HG03159 (cell line): ENCODE data around the gene PLD1.

Experiments used
- ATAC-seq: cut with Tn5 transposase; IDR thresholded peaks from one replicate; pipeline ENCODE4 v1.9.1; 2021; ENCODE audit warnings: mild to moderate bottlenecking, moderate library complexity; ENCODE audit not compliant: unreplicated experiment

The PLD1 gene

DNA sequence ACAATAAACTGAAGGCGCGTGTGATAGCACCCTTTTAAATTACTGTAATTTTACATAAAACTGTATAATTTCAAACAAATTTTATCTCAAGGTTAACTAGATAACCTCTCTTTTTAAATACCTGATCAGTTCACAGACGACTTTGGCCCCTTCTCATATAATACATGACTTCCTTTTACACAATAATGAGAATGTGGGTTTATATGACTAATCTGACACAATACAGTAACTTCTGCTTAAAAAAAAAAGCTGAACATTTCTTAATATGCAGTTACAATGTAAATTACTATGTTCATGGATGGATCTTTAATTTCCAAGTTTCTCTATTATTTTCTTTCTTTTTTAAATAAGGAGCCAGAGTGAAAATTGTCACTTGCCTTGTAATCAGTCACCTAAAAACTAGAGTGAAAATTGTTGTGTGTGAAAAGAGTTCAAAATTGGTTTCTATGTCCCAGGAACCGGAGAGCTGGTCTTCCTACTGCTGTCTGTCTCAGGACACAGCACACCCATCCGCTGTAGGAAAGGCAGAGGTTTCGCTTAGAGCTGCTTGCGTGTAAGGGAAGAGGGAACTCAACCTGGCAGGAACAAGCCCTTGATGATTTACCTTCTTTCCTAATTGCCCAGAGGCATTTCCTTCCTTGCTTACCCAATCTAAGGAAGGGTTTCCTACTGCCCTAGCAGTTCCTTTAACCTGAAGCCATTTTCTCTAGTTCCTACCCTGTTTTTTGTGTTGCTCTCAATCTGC is 33.3 kb downstream of the PLD1 start:
- no peak for ATAC-seq

DNA sequence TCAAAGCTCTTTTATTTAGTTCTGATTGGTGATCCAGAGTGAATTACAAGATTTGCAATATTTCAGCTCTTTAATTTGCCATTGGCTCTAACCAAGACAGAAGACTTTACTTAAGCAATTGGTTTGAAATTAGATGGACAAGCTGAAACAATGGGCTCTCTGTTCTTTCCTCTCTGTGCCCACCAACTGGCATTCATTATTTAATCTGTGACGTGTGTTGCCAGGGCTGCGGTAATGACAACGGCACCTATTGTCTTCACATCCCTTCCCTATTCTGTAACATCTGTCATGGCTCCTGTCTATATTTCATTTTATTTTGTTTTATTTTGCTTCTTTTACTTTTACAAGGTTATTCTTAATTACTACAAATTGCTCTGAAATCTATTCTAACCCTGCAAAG is 33.9 kb downstream of the PLD1 start:
- no peak for ATAC-seq

DNA sequence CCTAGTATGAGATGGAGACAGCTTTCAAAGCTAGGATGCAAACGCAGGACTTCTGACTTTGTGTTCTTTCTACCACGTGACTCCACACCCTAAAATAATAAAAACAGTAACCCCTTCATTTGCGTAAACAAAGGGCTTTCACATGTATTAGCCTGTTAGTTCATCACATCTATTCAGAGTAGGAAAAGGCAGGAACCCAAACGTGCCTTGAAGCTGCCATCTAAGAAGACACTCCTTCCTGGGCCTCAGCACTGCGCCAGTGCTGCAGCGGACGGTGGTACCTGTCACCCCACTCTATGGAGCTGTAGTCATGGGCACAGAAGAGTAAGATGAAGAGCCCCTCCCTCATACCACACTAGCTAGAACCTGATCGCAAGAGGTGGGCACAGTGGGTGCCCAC is 34.3 kb downstream of the PLD1 start:
- ATAC-seq, result no peak

DNA sequence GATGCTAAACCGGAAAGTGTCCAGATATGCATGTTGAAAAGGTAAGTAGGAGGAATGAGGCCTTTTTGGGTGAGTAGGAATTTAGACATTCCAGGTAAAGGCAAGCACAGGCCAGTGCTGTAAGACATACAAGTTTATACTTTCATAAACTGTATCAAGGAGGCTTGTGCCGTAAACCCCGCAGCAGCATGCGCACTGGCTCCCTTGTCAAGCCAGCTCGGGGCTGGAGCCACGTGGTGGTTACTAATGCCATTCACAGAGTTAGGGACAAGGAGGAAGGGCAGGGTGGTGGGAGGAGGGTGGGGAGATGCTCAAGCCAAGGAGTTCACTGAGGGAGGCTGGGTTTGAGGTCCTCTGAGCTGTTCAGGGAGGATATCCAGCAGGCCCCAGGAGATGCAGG is 35.8 kb downstream of the PLD1 start:
- ATAC-seq, result no peak

DNA sequence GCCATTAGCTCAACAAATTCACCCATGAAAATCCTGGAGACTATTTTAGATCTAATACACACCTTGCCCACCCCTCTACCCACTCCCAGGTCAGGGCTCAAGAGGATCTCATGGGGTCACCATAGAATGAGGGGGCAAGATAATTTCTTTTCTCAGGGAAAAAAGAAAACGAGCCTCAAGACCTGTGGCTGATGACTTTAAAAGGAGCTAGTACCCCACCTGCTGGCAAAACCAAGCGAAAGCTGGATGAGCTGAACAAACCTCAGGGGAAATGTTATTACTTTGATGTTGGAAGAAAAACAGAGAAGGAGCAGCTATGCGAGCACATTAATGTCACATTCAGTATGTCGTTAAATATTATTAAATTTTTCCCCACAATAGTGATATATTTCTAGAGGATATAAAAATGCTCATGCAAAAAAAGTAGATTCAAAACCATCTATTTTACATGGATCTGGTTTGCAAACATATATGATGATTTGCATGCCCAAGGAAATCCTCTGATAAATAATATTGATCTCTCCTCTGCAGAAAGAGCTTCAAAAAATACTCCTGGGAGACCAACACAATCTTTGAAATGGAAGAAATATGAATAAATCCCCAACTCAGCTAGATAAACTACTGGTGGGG is 37.7 kb downstream of the PLD1 start:
- ATAC-seq, result no peak

DNA sequence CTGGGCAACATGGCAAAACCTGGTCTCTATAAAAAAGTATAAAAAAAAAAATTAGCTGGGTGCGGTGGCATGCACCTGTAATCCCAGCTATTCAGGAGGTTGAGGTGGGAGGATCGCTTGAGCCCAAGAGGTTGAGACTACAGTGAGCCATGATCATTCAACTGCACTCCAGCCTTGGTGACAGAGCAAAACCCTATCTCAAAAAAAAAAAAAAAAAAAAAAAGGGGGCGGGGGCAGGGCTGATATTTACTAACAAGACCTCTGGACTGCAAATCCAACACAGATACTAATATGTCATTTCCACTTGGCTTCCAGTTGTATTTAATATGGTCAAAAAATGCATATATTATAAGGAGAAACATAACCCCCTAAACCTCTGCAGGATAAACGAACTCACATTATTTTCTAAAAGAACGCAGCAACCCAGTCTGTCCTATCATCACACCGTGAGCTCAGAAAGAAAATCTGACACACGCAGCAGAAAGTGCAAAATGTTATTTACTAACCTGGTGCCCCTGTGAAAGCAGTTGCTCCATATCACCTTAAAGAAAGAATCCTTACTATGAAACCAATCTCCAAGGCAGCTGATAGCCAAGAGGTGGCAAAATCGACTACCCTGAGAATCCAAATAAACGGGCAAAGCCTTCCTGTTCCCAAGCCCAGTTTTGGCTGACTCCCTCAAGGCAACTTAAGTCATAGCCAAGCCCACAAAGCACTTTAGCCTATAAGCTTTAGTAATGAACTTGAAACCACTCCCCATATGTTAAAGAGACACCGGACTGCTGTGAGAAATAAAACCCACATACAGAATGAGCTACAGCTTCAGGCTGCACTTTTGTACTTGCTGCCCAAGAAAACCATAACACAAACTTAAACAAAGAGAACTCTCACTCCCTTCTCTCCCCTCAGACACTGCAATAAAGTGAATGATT is 39.3 kb downstream of the PLD1 start:
- ATAC-seq, result no peak

DNA sequence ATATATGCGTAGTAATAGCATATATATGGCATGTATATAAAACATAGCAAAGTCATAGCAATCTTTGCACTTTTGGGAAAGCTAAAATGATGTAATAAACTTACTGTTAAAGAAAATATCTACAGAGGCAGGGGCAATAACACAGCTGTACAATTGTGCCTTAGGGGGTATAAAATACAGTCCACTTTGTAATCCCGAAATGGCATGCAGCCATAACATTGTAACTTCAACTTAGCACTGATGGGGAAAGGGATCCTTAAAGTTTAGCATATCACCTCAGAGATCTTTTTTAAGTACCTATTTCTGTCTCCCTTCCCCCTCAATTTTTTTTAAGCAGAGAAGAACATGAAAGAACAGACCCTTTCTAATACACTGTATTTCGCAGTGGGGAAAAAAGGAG is 40.8 kb downstream of the PLD1 start:
- ATAC-seq, result no peak

DNA sequence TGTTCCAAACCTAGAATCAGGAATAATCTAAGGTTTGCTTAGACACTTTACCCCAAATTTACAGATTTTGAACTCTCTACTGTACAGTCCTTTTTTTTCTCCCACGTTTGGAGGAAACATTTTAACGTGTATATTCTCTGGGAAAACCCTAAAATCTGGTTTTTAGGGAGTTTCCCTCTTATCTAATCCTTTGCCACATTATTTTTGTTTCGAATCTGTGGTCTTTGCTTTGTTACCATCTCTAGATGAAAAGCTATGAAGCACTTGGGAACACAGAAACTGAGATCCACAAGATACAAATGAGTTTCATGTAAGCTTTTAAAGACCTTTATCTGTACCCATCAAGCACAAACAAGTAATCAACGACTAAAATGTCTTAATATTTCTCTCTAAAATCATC is 41.3 kb downstream of the PLD1 start:
- ATAC-seq, result no peak

DNA sequence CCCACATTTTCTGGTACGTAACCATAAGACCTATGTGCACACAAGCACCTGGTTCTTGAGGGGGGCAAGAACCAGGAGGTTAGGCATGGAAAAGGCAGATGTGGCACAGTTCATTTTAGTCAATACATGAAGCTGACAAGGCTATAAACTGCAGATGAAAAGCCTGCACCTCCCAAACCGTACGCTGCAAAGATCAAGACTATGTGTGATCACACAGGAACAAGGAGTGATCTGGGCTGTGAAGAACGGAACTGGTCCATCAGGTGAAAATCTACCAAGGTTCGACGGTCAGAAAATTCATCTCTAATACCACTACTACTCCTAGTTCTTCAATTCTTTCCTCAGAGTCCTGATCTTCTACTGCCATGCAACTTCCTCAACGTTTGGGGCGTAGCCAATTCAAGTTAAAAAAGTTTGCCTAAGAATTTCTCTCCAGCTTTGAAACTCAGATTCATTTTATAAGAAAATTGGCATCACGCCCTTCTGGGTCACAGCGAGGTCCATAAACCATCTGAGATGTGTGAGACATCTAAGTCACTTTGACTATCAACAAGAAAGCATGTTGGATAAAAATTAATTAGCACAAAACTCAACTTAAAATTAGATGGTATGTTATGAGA is 41.9 kb downstream of the PLD1 start:
- ATAC-seq, result no peak

DNA sequence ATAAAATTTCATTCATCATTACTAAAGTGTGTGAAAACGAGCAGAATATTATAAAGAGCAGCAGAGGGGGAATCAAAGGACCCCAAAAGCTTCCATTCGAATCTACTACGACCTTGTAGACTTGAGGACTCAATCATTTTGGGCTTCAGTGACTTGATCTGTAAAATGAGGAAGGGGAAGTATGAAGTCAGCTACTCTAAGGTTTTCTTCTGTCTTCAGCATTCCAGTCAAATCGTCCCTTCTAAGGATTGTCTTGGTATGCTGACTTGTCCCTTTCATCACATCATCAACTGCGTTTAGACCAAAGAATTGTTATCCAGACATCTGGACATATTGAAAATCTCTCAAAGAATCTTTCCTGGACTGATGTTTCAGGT is 44.8 kb downstream of the PLD1 start:
- no peak for ATAC-seq

DNA sequence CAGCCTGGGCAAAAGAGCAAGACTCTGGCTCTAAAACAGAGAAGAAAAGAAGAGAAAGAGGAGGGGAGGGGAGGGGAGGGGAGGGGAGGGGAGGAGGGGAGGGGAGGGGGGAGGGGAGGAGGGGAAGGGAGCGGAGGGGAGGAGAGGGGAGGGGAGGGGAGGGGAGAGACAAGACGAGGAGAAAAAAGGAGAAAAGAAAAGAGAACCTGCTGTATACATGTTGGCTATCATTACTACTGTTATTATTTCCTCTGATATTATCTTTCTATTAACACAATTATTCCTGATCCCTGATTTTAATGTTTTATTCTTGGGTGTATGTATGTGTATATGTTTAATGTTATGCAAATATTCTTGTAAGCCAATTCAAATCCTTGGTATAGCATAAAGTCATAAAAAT is 46.9 kb downstream of the PLD1 start:
- ATAC-seq, result no peak

DNA sequence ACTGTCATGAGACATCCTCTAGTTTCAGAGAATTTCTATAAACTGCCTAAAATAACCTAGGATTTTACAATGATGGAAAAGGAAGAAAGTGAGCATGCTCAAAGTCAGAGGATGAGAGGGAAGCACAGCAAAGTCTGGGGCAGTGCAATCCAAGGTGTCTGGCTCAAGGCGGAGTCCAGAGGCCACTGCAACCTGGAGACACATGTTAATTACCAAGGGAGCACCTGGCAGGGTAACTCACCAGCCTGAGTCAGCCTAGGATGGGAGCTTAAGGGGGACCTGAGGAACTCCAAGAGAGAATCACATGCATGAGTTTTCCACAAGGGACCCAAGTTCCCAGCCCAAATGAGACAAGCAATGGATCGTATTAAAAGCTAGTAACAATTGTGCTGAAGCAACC is 49.8 kb downstream of the PLD1 start:
- ATAC-seq, result no peak

DNA sequence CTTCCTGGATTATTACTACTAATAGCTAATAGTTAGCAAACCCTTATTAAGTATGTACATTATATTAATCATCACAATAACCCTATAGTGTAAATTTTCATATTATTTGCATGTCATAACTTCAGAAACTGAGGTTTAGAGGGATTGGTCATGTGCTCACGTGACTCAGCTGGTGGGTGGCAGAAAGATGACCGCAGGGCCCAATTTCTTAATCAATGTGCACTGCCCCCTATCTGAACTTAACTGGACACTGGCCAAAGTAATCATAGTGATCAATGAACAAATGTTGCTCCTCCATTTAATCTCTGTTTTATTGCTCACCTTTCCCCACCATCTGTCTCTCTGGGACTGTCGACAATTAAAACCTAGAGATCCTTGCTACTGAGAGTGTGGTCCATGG is 52.2 kb downstream of the PLD1 start:
- ATAC-seq, result no peak

DNA sequence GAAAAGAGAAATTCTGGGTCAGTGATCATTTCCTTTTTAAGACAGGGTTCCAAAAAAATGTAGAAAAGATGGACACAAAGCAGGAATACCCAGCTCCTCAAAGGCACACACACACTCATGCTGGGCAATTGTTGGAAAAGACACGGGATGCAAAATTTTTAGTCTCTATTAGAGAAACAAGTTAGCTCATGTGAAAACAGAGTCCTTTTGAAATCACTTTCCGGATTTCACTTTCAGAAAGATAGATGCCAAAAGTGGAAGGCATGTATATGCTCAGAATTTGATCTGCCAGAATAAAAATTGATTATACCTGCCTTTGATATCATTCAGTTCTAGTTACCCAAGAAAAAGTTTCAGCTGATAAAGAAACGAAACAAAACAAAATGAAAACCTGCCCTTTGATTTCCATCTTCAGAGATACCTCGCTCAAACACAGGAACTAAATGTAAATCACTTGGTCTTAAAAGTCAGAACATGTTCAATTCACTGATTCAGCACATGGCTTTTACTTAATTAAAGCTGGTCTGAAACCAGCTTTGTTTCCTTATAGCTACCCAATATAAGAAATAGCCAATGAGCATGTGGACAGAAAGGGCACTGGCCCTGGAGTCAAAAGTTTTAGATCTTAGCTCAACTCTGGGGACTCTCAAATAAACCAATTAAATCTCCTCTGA is 52.8 kb downstream of the PLD1 start:
- ATAC-seq, result no peak

DNA sequence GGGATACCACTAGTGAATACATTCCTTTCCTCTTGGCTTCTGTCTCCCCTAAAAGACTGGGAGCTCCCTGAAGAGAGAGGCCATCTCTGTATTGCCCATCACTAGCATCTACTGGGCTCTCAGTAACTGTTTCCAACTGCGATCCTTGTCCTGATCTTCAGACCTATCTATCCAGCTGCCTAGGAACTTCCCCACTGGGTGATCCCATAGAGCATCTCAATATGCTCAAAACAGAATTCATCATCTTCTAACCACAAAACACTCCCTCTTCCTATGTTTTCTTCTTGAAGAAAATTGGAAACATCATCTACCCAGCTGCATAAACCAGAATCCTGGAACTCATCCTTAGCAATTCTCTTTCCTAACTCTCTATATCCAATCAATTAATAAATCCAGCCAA is 54.6 kb downstream of the PLD1 start:
- ATAC-seq, result no peak

DNA sequence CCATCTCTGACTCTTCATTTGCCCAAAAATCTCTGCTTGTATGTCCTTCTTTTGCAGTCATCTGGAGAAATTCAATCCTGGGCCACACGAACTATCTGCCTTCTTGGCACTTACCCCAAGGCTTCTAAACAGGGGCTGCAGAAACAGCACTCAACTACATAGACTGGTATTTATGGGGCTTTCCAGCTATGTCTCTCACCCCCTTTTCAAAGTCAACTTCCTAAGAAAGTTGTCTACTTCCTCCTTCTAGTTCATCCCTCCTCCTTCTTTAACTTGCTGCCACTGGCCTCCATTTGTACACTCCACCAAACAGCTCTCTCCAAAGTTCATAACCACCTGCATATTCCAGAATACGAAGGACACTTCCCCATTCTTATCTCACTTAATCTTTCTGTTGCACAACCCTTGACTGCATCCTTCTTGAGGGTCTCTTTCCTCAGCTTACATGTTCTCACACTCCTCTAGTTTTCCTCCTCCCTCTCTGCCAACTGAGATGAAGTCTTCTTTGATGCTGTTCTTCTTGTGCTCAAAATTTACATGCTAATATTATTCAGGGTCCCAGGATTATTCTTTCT is 55.2 kb downstream of the PLD1 start:
- no peak for ATAC-seq

DNA sequence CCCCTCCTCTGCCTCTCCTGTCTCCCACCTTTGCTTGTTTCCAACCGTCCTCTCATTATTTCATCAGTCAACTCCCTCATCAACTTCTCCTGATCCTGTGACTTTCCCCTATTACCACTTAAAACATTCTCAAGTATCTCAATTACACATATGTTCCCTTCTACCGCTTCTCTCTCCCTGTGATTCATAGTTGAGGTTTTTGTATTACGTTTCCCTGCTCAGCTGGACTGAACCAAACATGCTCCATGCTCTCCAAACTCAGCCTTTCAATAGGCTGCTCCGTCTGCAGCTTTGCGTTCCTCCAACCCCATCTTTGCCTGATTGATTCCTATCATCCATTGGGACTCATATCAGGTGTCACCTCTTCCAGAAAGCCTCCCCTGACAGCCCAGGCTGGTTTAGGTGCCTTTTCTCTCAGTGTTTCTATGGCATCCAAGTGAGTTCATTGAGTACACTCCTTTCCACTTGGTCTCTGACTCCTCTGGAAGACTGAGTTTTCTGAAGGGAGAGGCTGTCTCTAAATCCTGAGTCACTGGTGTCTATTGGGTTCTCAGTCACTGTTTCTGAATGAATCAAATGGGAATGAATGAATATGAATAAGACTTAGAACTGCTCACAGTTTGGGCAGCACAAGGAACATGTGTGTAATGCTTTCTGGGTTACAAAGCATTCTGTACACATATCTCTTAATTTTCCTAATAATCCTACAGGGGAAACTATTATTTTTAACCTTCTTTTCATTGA is 56.4 kb downstream of the PLD1 start:
- no peak for ATAC-seq

DNA sequence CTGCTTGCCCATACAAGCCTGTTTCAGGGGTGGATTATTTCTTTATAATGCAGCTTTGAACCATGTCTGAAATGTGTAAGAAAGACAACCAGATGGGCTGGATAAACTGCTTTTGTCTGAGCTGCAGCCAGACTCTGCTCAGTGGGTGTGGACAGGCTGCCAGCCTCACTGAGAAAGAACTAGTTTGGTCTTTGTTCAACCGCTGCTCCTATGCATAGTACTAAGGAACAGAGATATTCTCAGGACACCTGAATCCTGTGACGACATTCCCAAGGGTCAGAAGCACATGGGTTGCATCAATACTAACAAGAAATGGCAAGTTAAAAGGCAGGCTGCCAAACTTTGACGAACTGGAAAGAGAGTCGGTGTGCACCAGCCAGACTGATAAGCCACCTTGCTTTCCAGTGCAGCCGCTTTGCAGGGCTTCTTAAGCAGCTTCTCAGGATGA is 57.2 kb downstream of the PLD1 start:
- ATAC-seq, result no peak

DNA sequence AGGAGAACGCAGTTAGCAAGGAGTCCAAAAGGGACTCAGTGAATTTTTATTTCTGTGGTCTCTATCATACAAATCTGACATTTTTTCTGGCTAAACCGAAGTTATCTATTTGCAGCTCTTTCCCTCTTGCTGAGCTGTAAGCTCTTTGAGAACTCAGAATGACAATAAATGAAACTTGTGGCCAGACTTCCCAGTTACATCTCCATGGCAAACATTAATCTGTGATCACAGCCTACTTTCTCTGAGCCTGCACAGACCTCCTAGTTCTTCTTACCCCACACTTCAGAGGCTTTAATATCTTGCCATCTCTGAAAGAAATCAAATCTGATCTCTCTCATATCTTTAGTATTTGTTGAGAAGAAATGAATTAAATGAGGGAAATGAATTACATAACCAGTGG is 58.0 kb downstream of the PLD1 start:
- no peak for ATAC-seq

DNA sequence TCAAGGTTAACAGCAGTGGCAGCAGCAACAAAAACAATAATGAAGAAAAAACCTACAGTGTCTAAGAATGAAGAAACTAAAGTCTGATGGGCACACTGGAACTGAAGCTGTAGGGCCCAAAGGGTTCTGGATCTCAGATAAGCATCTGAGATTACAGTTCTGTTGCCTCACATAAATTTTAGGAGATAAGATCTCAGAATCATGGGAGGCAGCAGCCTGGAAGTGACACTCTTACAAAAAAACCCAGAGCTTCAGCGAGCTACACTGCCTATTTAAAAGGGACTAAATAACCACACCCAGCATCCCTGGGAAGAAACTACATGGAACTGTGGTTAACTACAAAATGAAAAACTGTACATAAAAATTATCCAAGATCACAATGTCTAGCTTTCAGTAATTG is 61.2 kb downstream of the PLD1 start:
- ATAC-seq, result no peak
